SK-N-SH (cell line): ENCODE measurements around the gene UVRAG.

ENCODE experiments used
- EZH2phosphoT487 ChIP-seq: fragments of 200-600 bp; sonication (generic); IDR thresholded peaks from 2 replicates; pipeline ENCODE4 v1.6.1; 2017; ENCODE audit warnings: low read depth, mixed run types, mild to moderate bottlenecking, antibody characterized with exemption, moderate library complexity, borderline replicate concordance
- MEF2A ChIP-seq: IDR thresholded peaks from 2 replicates; pipeline ENCODE4 v1.4.0; 2012; ENCODE audit warnings: low read depth, borderline replicate concordance
- RXRA ChIP-seq: IDR thresholded peaks from 2 replicates; pipeline ENCODE4 v1.4.0; 2012; ENCODE audit warnings: low read depth, mild to moderate bottlenecking, borderline replicate concordance
- SMC3 ChIP-seq: IDR thresholded peaks from 2 replicates; pipeline ENCODE4 v1.6.1; 2012; ENCODE audit warnings: low read depth, low read length, improper control_type of control experiment
- YY1 ChIP-seq: IDR thresholded peaks from 2 replicates; pipeline ENCODE4 v1.4.0; 2012; ENCODE audit warnings: low read depth, mild to moderate bottlenecking
- TF ChIP-seq, protein P1 (sequence below): fragments of 200-600 bp; sonication (generic); IDR thresholded peaks from 2 replicates; pipeline ENCODE4 v1.6.1; 2017; ENCODE audit warnings: antibody characterized with exemption, mild to moderate bottlenecking, moderate library complexity
- TF ChIP-seq, protein P2 (sequence below): IDR thresholded peaks from 2 replicates; pipeline ENCODE4 v1.6.1; 2012; ENCODE audit warnings: mild to moderate bottlenecking, low read depth, low read length, moderate library complexity
- TF ChIP-seq, protein P3 (sequence below): IDR thresholded peaks from 2 replicates; pipeline ENCODE4 v1.4.0; 2012; ENCODE audit warnings: low read depth

DNA sequence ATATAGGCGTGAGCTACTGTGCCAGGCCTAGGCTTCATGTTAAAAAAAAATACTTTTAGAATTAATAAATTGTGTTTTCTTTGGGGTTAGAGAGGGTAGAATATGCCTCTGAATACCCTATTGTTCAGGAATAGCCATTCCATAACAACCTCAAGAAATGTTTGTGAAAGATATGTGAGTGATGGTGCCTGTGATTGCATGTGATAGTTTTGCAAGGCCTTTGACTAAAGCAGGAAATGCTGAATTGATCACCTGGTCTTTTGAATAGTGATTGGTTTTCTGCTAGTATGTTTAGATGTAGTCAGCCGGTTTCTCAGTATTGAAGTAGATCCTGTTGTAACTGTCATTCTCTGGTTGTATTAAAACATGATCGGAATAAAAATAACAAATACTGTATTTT is 73.4 kb downstream of the UVRAG start:
- no peak for TF ChIP-seq MEF2A
- no peak for TF ChIP-seq EZH2phosphoT487
- no peak for TF ChIP-seq SMC3
- TF ChIP-seq, protein P1, sequence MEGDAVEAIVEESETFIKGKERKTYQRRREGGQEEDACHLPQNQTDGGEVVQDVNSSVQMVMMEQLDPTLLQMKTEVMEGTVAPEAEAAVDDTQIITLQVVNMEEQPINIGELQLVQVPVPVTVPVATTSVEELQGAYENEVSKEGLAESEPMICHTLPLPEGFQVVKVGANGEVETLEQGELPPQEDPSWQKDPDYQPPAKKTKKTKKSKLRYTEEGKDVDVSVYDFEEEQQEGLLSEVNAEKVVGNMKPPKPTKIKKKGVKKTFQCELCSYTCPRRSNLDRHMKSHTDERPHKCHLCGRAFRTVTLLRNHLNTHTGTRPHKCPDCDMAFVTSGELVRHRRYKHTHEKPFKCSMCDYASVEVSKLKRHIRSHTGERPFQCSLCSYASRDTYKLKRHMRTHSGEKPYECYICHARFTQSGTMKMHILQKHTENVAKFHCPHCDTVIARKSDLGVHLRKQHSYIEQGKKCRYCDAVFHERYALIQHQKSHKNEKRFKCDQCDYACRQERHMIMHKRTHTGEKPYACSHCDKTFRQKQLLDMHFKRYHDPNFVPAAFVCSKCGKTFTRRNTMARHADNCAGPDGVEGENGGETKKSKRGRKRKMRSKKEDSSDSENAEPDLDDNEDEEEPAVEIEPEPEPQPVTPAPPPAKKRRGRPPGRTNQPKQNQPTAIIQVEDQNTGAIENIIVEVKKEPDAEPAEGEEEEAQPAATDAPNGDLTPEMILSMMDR = no peak
- TF ChIP-seq RXRA = no peak
- TF ChIP-seq, protein P2, sequence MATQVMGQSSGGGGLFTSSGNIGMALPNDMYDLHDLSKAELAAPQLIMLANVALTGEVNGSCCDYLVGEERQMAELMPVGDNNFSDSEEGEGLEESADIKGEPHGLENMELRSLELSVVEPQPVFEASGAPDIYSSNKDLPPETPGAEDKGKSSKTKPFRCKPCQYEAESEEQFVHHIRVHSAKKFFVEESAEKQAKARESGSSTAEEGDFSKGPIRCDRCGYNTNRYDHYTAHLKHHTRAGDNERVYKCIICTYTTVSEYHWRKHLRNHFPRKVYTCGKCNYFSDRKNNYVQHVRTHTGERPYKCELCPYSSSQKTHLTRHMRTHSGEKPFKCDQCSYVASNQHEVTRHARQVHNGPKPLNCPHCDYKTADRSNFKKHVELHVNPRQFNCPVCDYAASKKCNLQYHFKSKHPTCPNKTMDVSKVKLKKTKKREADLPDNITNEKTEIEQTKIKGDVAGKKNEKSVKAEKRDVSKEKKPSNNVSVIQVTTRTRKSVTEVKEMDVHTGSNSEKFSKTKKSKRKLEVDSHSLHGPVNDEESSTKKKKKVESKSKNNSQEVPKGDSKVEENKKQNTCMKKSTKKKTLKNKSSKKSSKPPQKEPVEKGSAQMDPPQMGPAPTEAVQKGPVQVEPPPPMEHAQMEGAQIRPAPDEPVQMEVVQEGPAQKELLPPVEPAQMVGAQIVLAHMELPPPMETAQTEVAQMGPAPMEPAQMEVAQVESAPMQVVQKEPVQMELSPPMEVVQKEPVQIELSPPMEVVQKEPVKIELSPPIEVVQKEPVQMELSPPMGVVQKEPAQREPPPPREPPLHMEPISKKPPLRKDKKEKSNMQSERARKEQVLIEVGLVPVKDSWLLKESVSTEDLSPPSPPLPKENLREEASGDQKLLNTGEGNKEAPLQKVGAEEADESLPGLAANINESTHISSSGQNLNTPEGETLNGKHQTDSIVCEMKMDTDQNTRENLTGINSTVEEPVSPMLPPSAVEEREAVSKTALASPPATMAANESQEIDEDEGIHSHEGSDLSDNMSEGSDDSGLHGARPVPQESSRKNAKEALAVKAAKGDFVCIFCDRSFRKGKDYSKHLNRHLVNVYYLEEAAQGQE = no peak
- TF ChIP-seq, protein P3, sequence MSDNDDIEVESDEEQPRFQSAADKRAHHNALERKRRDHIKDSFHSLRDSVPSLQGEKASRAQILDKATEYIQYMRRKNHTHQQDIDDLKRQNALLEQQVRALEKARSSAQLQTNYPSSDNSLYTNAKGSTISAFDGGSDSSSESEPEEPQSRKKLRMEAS = no peak
- no peak for TF ChIP-seq YY1
